ENCODE measurements around the gene GUCY2F. TPM values are rescaled to one million over a fixed set of nuclear protein-coding genes. Genes with fewer than 3 reads are reported as not detected.

Gene GUCY2F
- total RNA-seq, 1 donor from 2014 or later: 0.12 TPM

GRCh38 chrX:109378281-109378680 lies 103.6 kb downstream of the GUCY2F start:
- no peaks in the 10 kb centered on the region for H3K4me1 ChIP-seq
- no peaks in the 10 kb centered on the region for H3K36me3 ChIP-seq
- no peak overlapping the region for H3K4me3 ChIP-seq
- intact Hi-C loops (cut with DNase I): no loop called here
- ATAC-seq: peak; percentile 34
- no peak for TF ChIP-seq CTCF (IDR thresholded peaks at IDR 0.05)
- no peaks in the 10 kb centered on the region for H3K27me3 ChIP-seq
- H3K9me3 ChIP-seq: no peaks in the 10 kb centered on the region
- no peak for DNase-seq
- H3K27ac ChIP-seq: no peak overlapping the region

- no peak for DNase-seq
- intact Hi-C loops (cut with DNase I): no loop called here
- Histone ChIP-seq H3K9me3 (no peaks in the 10 kb centered on the region), H3K27me3 (no peaks in the 10 kb centered on the region), H3K36me3 (no peaks in the 10 kb centered on the region), H3K27ac (no peak overlapping the region), H3K4me3 (no peak overlapping the region), H3K4me1 (no peaks in the 10 kb centered on the region)
- no peak for TF ChIP-seq CTCF (IDR thresholded peaks at IDR 0.05)
- ATAC-seq: no peak
Measured at GRCh38 chrX:109374262-109374960, 107.5 kb downstream of the GUCY2F start.

GRCh38 chrX:109373468-109373867 lies 108.4 kb downstream of the GUCY2F start:
- intact Hi-C loops (cut with DNase I): no loop called here
- DNase-seq: no peak
- no peaks in the 10 kb centered on the region for H3K27me3 ChIP-seq
- no peak overlapping the region for H3K4me3 ChIP-seq
- H3K4me1 ChIP-seq: no peaks in the 10 kb centered on the region
- no peaks in the 10 kb centered on the region for H3K36me3 ChIP-seq
- TF ChIP-seq CTCF (IDR thresholded peaks at IDR 0.05): no peak
- no peak overlapping the region for H3K27ac ChIP-seq
- H3K9me3 ChIP-seq: no peaks in the 10 kb centered on the region
- no peak for ATAC-seq

GRCh38 chrX:109372716-109373115 lies 109.2 kb downstream of the GUCY2F start:
- no peak overlapping the region for H3K27ac ChIP-seq
- no peaks in the 10 kb centered on the region for H3K4me1 ChIP-seq
- no peak for TF ChIP-seq CTCF (IDR thresholded peaks at IDR 0.05)
- no peaks in the 10 kb centered on the region for H3K36me3 ChIP-seq
- H3K4me3 ChIP-seq: no peak overlapping the region
- ATAC-seq (no peak), DNase-seq (no peak)
- H3K9me3 ChIP-seq: no peaks in the 10 kb centered on the region
- intact Hi-C loops (cut with DNase I): no loop called here
- no peaks in the 10 kb centered on the region for H3K27me3 ChIP-seq

DNA sequence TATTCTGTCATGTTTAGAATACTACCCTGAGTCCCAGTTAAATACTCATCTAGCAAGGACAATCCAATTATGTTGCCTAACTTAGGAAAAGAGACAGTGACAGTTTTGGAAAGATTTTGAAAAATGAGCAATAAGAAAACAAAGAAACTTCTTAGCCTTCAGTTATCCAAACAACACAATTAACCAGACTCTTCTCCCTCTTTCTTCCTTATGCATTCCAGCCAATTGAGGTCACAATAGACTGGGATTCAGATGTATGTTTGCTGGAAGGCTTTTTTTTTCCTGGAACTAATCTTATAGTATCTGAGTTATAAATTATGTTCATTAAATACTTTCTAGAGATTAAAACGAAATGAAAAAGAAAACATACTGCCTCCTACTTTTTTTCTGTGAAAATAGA lies 109.6 kb downstream of the GUCY2F start:
- DNase-seq (no peak), ATAC-seq (no peak)
- Histone ChIP-seq H3K27ac (no peak overlapping the region), H3K27me3 (no peaks in the 10 kb centered on the region), H3K4me3 (no peak overlapping the region), H3K4me1 (no peaks in the 10 kb centered on the region), H3K36me3 (no peaks in the 10 kb centered on the region), H3K9me3 (no peaks in the 10 kb centered on the region)
- TF ChIP-seq CTCF (IDR thresholded peaks at IDR 0.05): no peak
- intact Hi-C loops (cut with DNase I): no loop called here

DNA sequence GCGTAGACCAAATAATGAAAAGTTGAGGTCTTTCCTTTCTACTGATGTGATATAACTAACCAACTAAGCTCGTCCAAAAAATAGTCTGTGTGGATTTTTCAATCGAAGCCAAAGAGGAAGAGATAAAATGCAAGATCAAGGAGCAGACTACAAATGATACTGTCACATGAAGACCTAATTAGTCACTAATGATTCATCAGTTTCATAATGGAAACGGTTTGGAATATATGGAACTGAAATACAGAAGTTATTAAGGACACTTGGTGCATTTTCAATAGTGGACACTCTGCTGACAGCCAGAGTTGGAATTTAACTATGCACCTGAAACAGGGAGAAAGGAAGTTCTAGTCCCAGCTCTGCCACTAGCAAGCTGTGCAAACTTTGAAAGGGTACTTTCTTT lies 119.8 kb downstream of the GUCY2F start:
- Histone ChIP-seq H3K4me1 (no peaks in the 10 kb centered on the region), H3K9me3 (no peaks in the 10 kb centered on the region), H3K27me3 (no peaks in the 10 kb centered on the region), H3K36me3 (no peaks in the 10 kb centered on the region), H3K27ac (no peak overlapping the region), H3K4me3 (no peak overlapping the region)
- DNase-seq: no peak
- intact Hi-C loops (cut with DNase I): no loop called here
- TF ChIP-seq CTCF (IDR thresholded peaks at IDR 0.05): no peak
- no peak for ATAC-seq
